Measurements from ENCODE around the gene CDH2. TPM values are rescaled to one million over a fixed set of nuclear protein-coding genes. Genes with fewer than 3 reads are reported as not detected.

CDH2 gene
- total RNA-seq, 1 experiment from 2014 or later: 36.2 TPM

GRCh38 chr18:28081516-28081915, 95.4 kb downstream of the CDH2 start:
- no peaks in the 10 kb centered on the region for H3K23me2 ChIP-seq (ENCODE audit: insufficient read length, low read depth, low read length, poor library complexity, severe bottlenecking)
- no peak overlapping the region for H2BK120ac ChIP-seq (ENCODE audit: low read depth, low read length, poor library complexity, severe bottlenecking)
- H2BK20ac ChIP-seq (ENCODE audit: low read depth, low read length, poor library complexity, severe bottlenecking): no peak overlapping the region
- no peak overlapping the region for H4K5ac ChIP-seq (ENCODE audit: insufficient read length, low read depth, low read length)
- H3K4me3 Mint-ChIP-seq: no peak overlapping the region
- H2BK5ac ChIP-seq (ENCODE audit: insufficient read length, low read length): no peak overlapping the region
- no peak overlapping the region for H3K18ac ChIP-seq (ENCODE audit: insufficient read length, low read depth, low read length)
- H3K79me1 ChIP-seq (ENCODE audit: insufficient read depth, low read depth, low read length, poor library complexity, severe bottlenecking): no peaks in the 10 kb centered on the region
- H3K23ac ChIP-seq (ENCODE audit: insufficient read length, low read depth, low read length): no peak overlapping the region
- no peak for DNase-seq
- H4K91ac ChIP-seq (ENCODE audit: insufficient read length, low read depth, low read length): no peak overlapping the region
- H3K14ac ChIP-seq (ENCODE audit: insufficient read depth, low read length): no peak overlapping the region
- H4K20me1 ChIP-seq (ENCODE audit: control insufficient read depth, insufficient read depth, insufficient read length): no peaks in the 10 kb centered on the region
- H2BK15ac ChIP-seq (ENCODE audit: low read depth, low read length): no peak overlapping the region
- H4K8ac ChIP-seq (replicated peaks; ENCODE audit: insufficient read length, low read depth, low read length): no peak overlapping the region
- no peaks in the 10 kb centered on the region for H3K79me2 ChIP-seq (ENCODE audit: insufficient read depth, low read length)
- H3K9ac ChIP-seq (ENCODE audit: extremely low read depth, insufficient read length, low read length): no peak overlapping the region
- no peak overlapping the region for H3K56ac ChIP-seq (ENCODE audit: insufficient read length, low read depth, low read length)
- peaks cover 3% of the 10 kb centered on the region; the same call in 1 of the 2 replicates for H3K27me3 Mint-ChIP-seq (ENCODE audit: low read depth)
- H2AFZ ChIP-seq (ENCODE audit: low read length): no peak overlapping the region
- H3K36me3 Mint-ChIP-seq (ENCODE audit: insufficient read depth in 1 of 3, low read depth in 3 of 3): no peaks in the 10 kb centered on the region
- TF ChIP-seq, protein P1, sequence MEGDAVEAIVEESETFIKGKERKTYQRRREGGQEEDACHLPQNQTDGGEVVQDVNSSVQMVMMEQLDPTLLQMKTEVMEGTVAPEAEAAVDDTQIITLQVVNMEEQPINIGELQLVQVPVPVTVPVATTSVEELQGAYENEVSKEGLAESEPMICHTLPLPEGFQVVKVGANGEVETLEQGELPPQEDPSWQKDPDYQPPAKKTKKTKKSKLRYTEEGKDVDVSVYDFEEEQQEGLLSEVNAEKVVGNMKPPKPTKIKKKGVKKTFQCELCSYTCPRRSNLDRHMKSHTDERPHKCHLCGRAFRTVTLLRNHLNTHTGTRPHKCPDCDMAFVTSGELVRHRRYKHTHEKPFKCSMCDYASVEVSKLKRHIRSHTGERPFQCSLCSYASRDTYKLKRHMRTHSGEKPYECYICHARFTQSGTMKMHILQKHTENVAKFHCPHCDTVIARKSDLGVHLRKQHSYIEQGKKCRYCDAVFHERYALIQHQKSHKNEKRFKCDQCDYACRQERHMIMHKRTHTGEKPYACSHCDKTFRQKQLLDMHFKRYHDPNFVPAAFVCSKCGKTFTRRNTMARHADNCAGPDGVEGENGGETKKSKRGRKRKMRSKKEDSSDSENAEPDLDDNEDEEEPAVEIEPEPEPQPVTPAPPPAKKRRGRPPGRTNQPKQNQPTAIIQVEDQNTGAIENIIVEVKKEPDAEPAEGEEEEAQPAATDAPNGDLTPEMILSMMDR (conservative IDR thresholded peaks at IDR 0.05): no peak
- peaks cover 6% of the 10 kb centered on the region; the same call in 1 of the 2 replicates for H3K4me1 ChIP-seq (ENCODE audit: insufficient read depth, low read length)
- H3K4me1 Mint-ChIP-seq: peaks cover 20 to 44% of the 10 kb centered on the region in 2 experiments
- H3K4me2 ChIP-seq (ENCODE audit: insufficient read depth, insufficient read length, low read length): no peak overlapping the region
- no peaks in the 10 kb centered on the region for H3K9me3 ChIP-seq (ENCODE audit: control insufficient read depth, low read depth, low read length)
- whole genome bisulfite sequencing (ENCODE audit: extremely low coverage, insufficient read length, low lambda C conversion rate): no CpG with 5 or more reads among the region's 2 CpGs
- H3K27ac ChIP-seq (ENCODE audit: insufficient read length, low read depth, low read length): no peak overlapping the region
- no peak overlapping the region for H2AK5ac ChIP-seq (ENCODE audit: insufficient read length, low read length)
- H2BK12ac ChIP-seq (ENCODE audit: insufficient read length, low read depth, low read length): no peak overlapping the region
- no peak overlapping the region for H3K27ac Mint-ChIP-seq
- no peak overlapping the region for H3T11ph ChIP-seq (ENCODE audit: low read length)
- no peaks in the 10 kb centered on the region for H3K27me3 ChIP-seq (ENCODE audit: insufficient read depth, low read length)
- no peak overlapping the region for H3K4ac ChIP-seq (ENCODE audit: low read depth, low read length)
- H3K9me3 Mint-ChIP-seq: no peaks in the 10 kb centered on the region
